Loucy (cell line): ENCODE measurements around the gene AVPI1.

Experiments
- H2AFZ ChIP-seq: fragments of 200-600 bp; sonication (generic); 2 replicates; pipeline ENCODE4 v1.6.0; 2016; ENCODE audit warnings: antibody characterized with exemption, mild to moderate bottlenecking, low read length, moderate library complexity
- H3F3A ChIP-seq: fragments of 200-600 bp; 2 replicates; pipeline ENCODE4 v1.6.0; 2016; ENCODE audit warnings: antibody characterized with exemption, low read depth, mild to moderate bottlenecking
- H3K27me3 ChIP-seq: fragments of 200-600 bp; sonication (generic); 2 replicates; pipeline ENCODE4 v1.6.1; 2014; ENCODE audit warnings: low read length, mild to moderate bottlenecking; ENCODE audit not compliant: insufficient read depth, poor library complexity, severe bottlenecking
- H3K36me3 ChIP-seq: fragments of 200-600 bp; sonication (generic); 2 replicates; pipeline ENCODE4 v1.6.1; 2016; ENCODE audit warnings: low read length; ENCODE audit not compliant: insufficient read depth
- H3K4me1 ChIP-seq: fragments of 200-600 bp; sonication (generic); 2 replicates; pipeline ENCODE4 v1.5.1; 2014; ENCODE audit warnings: low read length, mild to moderate bottlenecking; ENCODE audit not compliant: insufficient read depth, poor library complexity, severe bottlenecking
- H3K4me2 ChIP-seq: fragments of 200-600 bp; sonication (generic); 2 replicates; pipeline ENCODE4 v1.6.0; 2014; ENCODE audit warnings: antibody characterized with exemption, low read length, low read depth, mild to moderate bottlenecking; ENCODE audit not compliant: poor library complexity, severe bottlenecking
- H3K4me3 ChIP-seq: fragments of 200-600 bp; sonication (generic); 2 replicates; pipeline ENCODE4 v1.5.1; 2014; ENCODE audit warnings: low read length, mild to moderate bottlenecking, mixed read lengths; ENCODE audit not compliant: poor library complexity, severe bottlenecking
- H3K79me2 ChIP-seq: fragments of 200-600 bp; sonication (generic); 2 replicates; pipeline ENCODE4 v1.6.1; 2014; ENCODE audit warnings: low read length; ENCODE audit not compliant: insufficient read depth
- H3K9ac ChIP-seq: fragments of 200-600 bp; sonication (generic); 2 replicates; pipeline ENCODE4 v1.6.0; 2014; ENCODE audit warnings: mild to moderate bottlenecking, low read depth, low read length, moderate library complexity; ENCODE audit not compliant: poor library complexity, severe bottlenecking
- H3K9me2 ChIP-seq: fragments of 200-600 bp; sonication (generic); replicated peaks from 2 replicates; pipeline ENCODE4 v1.6.1; 2016; ENCODE audit warnings: low read depth, low read length, mixed read lengths
- H3K9me3 ChIP-seq: fragments of 200-600 bp; sonication (generic); 2 replicates; pipeline ENCODE4 v1.6.1; 2014; ENCODE audit warnings: mild to moderate bottlenecking, antibody characterized with exemption, low read length, low read depth; ENCODE audit not compliant: insufficient read depth
- H4K20me1 ChIP-seq: fragments of 200-600 bp; sonication (generic); 2 replicates; pipeline ENCODE4 v1.6.0; 2014; ENCODE audit warnings: antibody characterized with exemption, low read length, mild to moderate bottlenecking; ENCODE audit not compliant: insufficient read depth, poor library complexity, severe bottlenecking
- CTCF ChIP-seq: fragments of 200-600 bp; sonication (generic); conservative IDR thresholded peaks from 2 replicates; pipeline ENCODE4 v1.5.1; 2014; ENCODE audit warnings: mild to moderate bottlenecking, antibody characterized with exemption, low read length
- EZH2phosphoT487 ChIP-seq: fragments of 200-600 bp; IDR thresholded peaks from 2 replicates; pipeline ENCODE4 v1.6.1; 2018; ENCODE audit warnings: antibody characterized with exemption, mild to moderate bottlenecking, moderate library complexity, borderline replicate concordance

AVPI1 gene

GRCh38 chr10:97635577-97635976, 51.5 kb downstream of the AVPI1 start:
- Histone ChIP-seq H4K20me1 (no peaks in the 10 kb centered on the region), H3F3A (no peaks in the 10 kb centered on the region), H3K36me3 (no peaks in the 10 kb centered on the region), H3K79me2 (no peaks in the 10 kb centered on the region), H3K9me2 (no peaks in the 10 kb centered on the region), H3K4me1 (no peaks in the 10 kb centered on the region), H3K9me3 (no peaks in the 10 kb centered on the region), H2AFZ (no peak overlapping the region), H3K4me3 (no peak overlapping the region), H3K9ac (no peak overlapping the region), H3K27me3 (no peaks in the 10 kb centered on the region), H3K4me2 (no peak overlapping the region)
- TF ChIP-seq EZH2phosphoT487 = no peak

GRCh38 chr10:97633921-97634320, 53.1 kb downstream of the AVPI1 start:
- Histone ChIP-seq H3K4me3 (no peak overlapping the region), H3K79me2 (no peaks in the 10 kb centered on the region), H3K9me3 (no peaks in the 10 kb centered on the region), H3K4me1 (no peaks in the 10 kb centered on the region), H3K9me2 (no peaks in the 10 kb centered on the region), H3K36me3 (no peaks in the 10 kb centered on the region), H3F3A (no peaks in the 10 kb centered on the region), H2AFZ (no peak overlapping the region), H4K20me1 (no peaks in the 10 kb centered on the region), H3K9ac (no peak overlapping the region), H3K4me2 (no peak overlapping the region), H3K27me3 (no peaks in the 10 kb centered on the region)
- TF ChIP-seq EZH2phosphoT487 = no peak
- no peak for TF ChIP-seq CTCF

- H3K4me2 ChIP-seq = no peak within 1 kb of the TSS
- no peaks in the 10 kb centered on the region for H3K9me2 ChIP-seq
- H4K20me1 ChIP-seq = no peaks in the 10 kb centered on the region
- H3K9ac ChIP-seq = no peak within 1 kb of the TSS
- H3K79me2 ChIP-seq = no peaks in the 10 kb centered on the region
- no peak within 1 kb of the TSS for H3K4me3 ChIP-seq
- no peaks in the 10 kb centered on the region for H3K27me3 ChIP-seq
- no peak within 1 kb of the TSS for H2AFZ ChIP-seq
- H3K36me3 ChIP-seq = no peaks in the 10 kb centered on the region
- H3K4me1 ChIP-seq = no peaks in the 10 kb centered on the region
- H3F3A ChIP-seq = no peaks in the 10 kb centered on the region
- no peak for TF ChIP-seq EZH2phosphoT487
- no peak for TF ChIP-seq CTCF
- no peaks in the 10 kb centered on the region for H3K9me3 ChIP-seq
Observed at GRCh38 chr10:97632949-97633884, 53.8 kb downstream of the AVPI1 start, which contains the start of gene MORN4. MORN4 (minus strand) TSS chr10:97633500; CDS start chr10:97619653, 13,847 bp downstream.
